Measurements from ENCODE around the gene DNM3. TPM values are rescaled to one million over a fixed set of nuclear protein-coding genes. Genes with fewer than 3 reads are reported as not detected.

DNM3 gene
- total and polyA plus RNA-seq, 4 donors = 2.6 to 16.2 (median 5.1) TPM; not detected in 1

DNA sequence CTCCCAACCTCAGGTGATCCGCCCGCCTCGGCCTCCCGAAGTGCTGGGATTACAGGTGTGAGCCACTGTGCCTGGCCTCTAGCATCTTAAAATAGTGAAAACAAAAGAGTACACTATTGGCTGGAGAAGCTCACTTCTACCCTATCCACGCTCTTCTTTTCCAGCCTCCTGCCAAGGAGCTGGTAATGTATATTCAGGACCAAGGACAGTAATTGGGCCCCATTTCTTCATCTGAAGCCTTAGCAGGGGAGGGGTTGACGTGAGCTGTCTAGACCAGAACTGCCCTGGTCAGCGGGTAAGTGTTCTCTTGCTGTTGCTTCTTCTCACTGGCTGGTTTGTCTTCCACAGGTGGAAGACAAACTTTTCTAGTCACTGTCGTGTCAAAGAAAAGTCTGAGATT is 70.2 kb downstream of the DNM3 start:
- no peak for ATAC-seq (ENCODE audit: low FRiP score)
- Histone ChIP-seq H3K4me1 (ENCODE audit: control insufficient read depth in 1 of 2, insufficient read depth in 2 of 2, low read length in 2 of 2) (peaks cover 3% of the 10 kb centered on the region in 2 donors), H3K4me3 (ENCODE audit: low read length in 2 of 2) (no peak overlapping the region), H3K27me3 (ENCODE audit: control insufficient read depth in 1 of 2, insufficient read depth in 2 of 2, low read length in 1 of 2) (no peaks in the 10 kb centered on the region), H3K36me3 (ENCODE audit: control insufficient read depth in 1 of 2, insufficient read depth in 2 of 2, low read length in 1 of 2) (no peaks in the 10 kb centered on the region), H3K27ac (ENCODE audit: low read depth in 1 of 2, low read length in 2 of 2) (no peak overlapping the region), H3K9me3 (ENCODE audit: control insufficient read depth, low read length) (no peaks in the 10 kb centered on the region)
- intact Hi-C loops (cut with DNase I) = no loop called here
- no peak for DNase-seq
- WGBS, 2 donors = 90 to 92% methylated on average over 8 of the region's 8 CpGs

DNA sequence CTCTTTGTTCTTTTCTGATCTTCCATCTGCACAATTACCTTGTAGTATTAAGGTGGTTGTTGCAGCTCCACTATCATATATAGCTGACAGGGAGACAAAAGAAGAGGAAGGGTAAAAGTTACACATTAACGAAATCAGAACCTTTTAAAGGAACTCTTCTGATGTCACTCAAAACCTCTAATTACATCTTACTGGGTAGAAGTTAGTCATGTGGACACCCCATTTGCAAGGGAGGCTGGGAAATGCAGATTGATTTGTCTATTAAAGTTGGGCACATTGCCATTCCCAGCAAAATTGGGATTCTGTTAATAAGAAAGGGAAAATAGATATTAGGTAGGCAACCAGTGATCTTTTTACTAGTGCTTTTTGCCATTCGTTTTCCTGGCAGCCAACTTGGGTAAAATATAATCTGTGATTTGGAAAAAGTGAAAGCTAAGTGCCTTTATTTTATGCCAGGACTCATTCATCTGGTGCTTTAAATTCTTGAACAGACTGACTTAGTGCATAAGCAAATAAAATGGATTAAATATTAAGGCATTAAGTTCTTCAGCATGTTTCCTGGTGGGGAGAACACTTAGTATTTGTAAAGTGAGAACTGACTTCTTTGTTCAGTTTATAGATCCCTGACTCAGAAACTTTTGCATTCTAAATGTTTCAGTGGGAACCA is 71.3 kb downstream of the DNM3 start:
- H3K36me3 ChIP-seq (ENCODE audit: control insufficient read depth in 1 of 2, insufficient read depth in 2 of 2, low read length in 1 of 2) = no peaks in the 10 kb centered on the region
- no peak overlapping the region for H3K27ac ChIP-seq (ENCODE audit: low read depth in 1 of 2, low read length in 2 of 2)
- H3K9me3 ChIP-seq (ENCODE audit: control insufficient read depth, low read length) = no peaks in the 10 kb centered on the region
- ATAC-seq (ENCODE audit: low FRiP score) (no peak), DNase-seq (no peak)
- intact Hi-C loops (cut with DNase I) = no loop called here
- 43% methylated on average over 2 of the region's 2 CpGs for WGBS, 2 donors
- no peaks in the 10 kb centered on the region for H3K27me3 ChIP-seq (ENCODE audit: control insufficient read depth in 1 of 2, insufficient read depth in 2 of 2, low read length in 1 of 2)
- H3K4me3 ChIP-seq (ENCODE audit: low read length in 2 of 2) = no peak overlapping the region
- H3K4me1 ChIP-seq (ENCODE audit: control insufficient read depth in 1 of 2, insufficient read depth in 2 of 2, low read length in 2 of 2) = peaks cover 3% of the 10 kb centered on the region in 2 donors

DNA sequence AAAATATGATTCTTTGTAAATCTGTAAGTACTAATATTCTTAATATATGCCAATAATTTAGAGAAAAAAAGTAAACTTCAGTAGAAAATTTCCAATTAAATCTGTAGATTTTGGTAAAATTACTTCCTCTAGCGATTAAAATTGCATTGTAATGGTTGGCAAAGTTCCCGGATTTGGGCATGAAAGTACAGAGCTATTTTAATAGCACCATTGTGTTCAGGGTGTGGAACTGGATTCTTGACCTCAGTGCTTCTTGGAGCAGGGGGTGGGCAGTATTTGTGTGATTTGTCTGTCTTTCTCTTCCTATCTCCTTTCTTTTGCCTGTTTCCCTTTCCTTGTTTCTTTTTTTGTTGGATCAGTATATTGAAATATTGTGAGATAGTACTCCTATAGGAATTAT is 72.1 kb downstream of the DNM3 start:
- Histone ChIP-seq H3K4me1 (ENCODE audit: control insufficient read depth in 1 of 2, insufficient read depth in 2 of 2, low read length in 2 of 2) (peaks cover 3% of the 10 kb centered on the region in 2 donors), H3K4me3 (ENCODE audit: low read length in 2 of 2) (no peak overlapping the region), H3K27ac (ENCODE audit: low read depth in 1 of 2, low read length in 2 of 2) (no peak overlapping the region), H3K36me3 (ENCODE audit: control insufficient read depth in 1 of 2, insufficient read depth in 2 of 2, low read length in 1 of 2) (no peaks in the 10 kb centered on the region), H3K9me3 (ENCODE audit: control insufficient read depth, low read length) (no peaks in the 10 kb centered on the region), H3K27me3 (ENCODE audit: control insufficient read depth in 1 of 2, insufficient read depth in 2 of 2, low read length in 1 of 2) (no peaks in the 10 kb centered on the region)
- DNase-seq (no peak), ATAC-seq (ENCODE audit: low FRiP score) (no peak)
- intact Hi-C loops (cut with DNase I) = no loop called here
- 0 to 1% methylated on average over 2 of the region's 2 CpGs for WGBS, 2 donors

DNA sequence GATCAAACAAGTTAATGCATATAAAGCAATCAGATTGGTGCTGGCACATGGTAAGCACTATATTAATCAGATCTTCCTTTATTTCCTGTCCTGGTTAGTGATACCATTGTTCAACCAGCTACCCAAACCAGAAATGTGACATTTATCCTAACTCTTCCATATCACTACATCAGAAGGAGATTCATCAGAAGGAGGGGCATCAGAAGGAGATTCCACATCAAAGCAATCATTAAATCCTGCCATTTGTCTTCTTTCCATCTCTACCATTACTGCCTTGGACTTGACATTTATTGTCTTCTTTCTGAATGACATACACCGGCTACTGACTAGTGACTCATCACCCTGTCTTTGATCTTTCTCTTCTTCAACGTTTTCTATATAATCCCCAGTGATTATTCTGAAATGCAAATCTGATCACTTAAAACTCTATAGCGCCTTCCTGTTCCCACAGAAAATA is 75.0 kb downstream of the DNM3 start:
- DNase-seq = no peak
- H3K4me1 ChIP-seq (ENCODE audit: control insufficient read depth in 1 of 2, insufficient read depth in 2 of 2, low read length in 2 of 2) = no peaks in the 10 kb centered on the region
- H3K27ac ChIP-seq (ENCODE audit: low read depth in 1 of 2, low read length in 2 of 2) = no peak overlapping the region
- no peaks in the 10 kb centered on the region for H3K36me3 ChIP-seq (ENCODE audit: control insufficient read depth in 1 of 2, insufficient read depth in 2 of 2, low read length in 1 of 2)
- no peaks in the 10 kb centered on the region for H3K9me3 ChIP-seq (ENCODE audit: control insufficient read depth, low read length)
- no peak for ATAC-seq (ENCODE audit: low FRiP score)
- intact Hi-C loops (cut with DNase I) = no loop called here
- no peak overlapping the region for H3K4me3 ChIP-seq (ENCODE audit: low read length in 2 of 2)
- 76 to 79% methylated on average over 3 of the region's 3 CpGs for WGBS, 2 donors
- H3K27me3 ChIP-seq (ENCODE audit: control insufficient read depth in 1 of 2, insufficient read depth in 2 of 2, low read length in 1 of 2) = no peaks in the 10 kb centered on the region

DNA sequence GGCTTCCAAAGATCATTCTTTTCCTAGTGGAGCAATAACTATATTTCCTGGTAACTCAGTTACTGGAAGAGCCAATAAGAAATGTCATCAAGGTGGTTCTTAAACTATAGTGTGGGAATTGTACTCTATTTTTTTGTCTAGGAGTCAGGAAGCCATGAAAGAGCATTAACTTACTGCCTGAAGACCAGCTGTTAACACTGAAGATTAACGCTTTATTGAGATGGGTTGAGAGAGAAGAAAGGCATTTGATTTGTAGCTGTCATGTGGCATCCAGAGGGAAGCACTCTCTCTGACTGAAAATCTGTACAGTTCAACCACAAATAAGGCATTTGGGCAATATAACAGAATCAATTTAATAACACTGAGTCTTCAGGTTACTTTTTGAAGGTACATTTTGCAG is 76.0 kb downstream of the DNM3 start:
- intact Hi-C loops (cut with DNase I) = no loop called here
- H3K27ac ChIP-seq (ENCODE audit: low read depth in 1 of 2, low read length in 2 of 2) = no peak overlapping the region
- 79 to 89% methylated on average over 1 of the region's 1 CpG for WGBS, 2 donors
- no peak for DNase-seq
- H3K4me1 ChIP-seq (ENCODE audit: control insufficient read depth in 1 of 2, insufficient read depth in 2 of 2, low read length in 2 of 2) = no peaks in the 10 kb centered on the region
- H3K36me3 ChIP-seq (ENCODE audit: control insufficient read depth in 1 of 2, insufficient read depth in 2 of 2, low read length in 1 of 2) = no peaks in the 10 kb centered on the region
- no peaks in the 10 kb centered on the region for H3K27me3 ChIP-seq (ENCODE audit: control insufficient read depth in 1 of 2, insufficient read depth in 2 of 2, low read length in 1 of 2)
- no peak for ATAC-seq (ENCODE audit: low FRiP score)
- no peaks in the 10 kb centered on the region for H3K9me3 ChIP-seq (ENCODE audit: control insufficient read depth, low read length)
- no peak overlapping the region for H3K4me3 ChIP-seq (ENCODE audit: low read length in 2 of 2)

DNA sequence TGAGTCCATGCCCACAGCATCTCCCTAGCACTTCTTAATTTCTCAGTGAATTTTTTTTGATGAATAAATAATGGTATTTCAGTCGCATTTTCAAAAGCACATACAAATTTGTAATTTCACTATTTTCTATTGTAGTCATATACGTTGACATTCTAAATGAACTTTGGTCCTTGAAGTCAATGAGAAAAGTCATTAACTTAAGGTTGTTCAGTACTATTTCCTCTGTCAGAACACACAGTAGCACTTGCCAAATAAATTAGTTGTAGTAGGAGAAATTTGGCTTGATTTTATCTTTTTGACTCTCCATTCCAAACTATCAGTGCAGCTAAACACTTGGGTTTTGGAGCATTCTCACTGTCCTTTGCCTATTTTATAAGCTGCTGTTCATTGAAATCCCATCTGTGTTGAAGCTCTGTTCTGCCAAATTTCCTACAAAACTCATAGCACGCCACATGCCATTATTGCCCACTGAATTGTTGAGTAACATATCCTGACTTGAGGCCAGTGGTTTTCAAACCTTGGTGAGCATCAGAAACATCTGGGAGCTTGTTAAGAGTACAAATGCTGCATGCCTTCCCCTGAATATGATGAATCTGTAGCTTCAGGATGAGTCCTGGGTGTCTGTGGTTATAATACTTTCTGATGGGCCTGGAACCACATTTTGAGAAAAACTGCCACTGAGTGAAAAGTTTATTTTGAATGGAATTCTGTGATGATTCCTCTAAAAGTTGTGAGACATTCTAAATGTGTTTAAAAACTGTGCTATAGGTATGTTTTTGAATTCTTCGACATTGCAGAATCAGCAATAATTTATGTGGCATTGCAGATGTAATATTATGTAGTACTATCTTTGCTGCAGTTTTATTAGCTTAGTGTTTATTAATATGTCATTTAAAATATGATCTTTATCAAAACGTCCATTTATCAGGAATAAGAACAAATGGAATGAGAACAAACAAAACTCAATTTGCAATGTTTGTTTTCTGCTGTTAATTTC is 78.9 kb downstream of the DNM3 start:
- no peak for ATAC-seq (ENCODE audit: low FRiP score)
- 86% methylated on average over 5 of the region's 5 CpGs for WGBS, 2 donors

DNA sequence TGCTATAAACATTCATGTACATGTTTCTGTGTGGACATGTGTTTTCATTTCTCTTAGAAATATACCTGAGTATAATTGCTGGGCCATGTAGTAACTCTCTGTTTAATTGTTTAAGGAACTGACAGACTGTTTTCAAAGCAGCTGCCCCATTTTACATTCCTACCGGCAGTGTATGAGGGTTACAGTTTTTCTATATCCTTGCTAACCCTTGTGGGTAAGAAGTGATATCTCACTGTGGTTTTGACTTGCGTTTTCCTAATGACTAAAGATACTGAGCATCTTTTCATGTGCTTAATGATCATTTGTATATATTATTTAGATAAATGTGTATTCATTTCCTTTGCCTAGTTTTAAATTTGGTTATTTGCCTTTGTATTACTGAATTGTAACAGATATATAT is 81.7 kb downstream of the DNM3 start:
- intact Hi-C loops (cut with DNase I) = no loop called here
- H3K4me1 ChIP-seq (ENCODE audit: control insufficient read depth in 1 of 2, insufficient read depth in 2 of 2, low read length in 2 of 2) = no peaks in the 10 kb centered on the region
- H3K27ac ChIP-seq (ENCODE audit: low read depth in 1 of 2, low read length in 2 of 2) = no peak overlapping the region
- no peak overlapping the region for H3K4me3 ChIP-seq (ENCODE audit: low read length in 2 of 2)
- no peaks in the 10 kb centered on the region for H3K9me3 ChIP-seq (ENCODE audit: control insufficient read depth, low read length)
- WGBS, 2 donors = 70 to 82% methylated on average over 2 of the region's 2 CpGs
- no peaks in the 10 kb centered on the region for H3K27me3 ChIP-seq (ENCODE audit: control insufficient read depth in 1 of 2, insufficient read depth in 2 of 2, low read length in 1 of 2)
- ATAC-seq (ENCODE audit: low FRiP score) (no peak), DNase-seq (no peak)
- no peaks in the 10 kb centered on the region for H3K36me3 ChIP-seq (ENCODE audit: control insufficient read depth in 1 of 2, insufficient read depth in 2 of 2, low read length in 1 of 2)

More for the DNA sequence above, 78.9 kb downstream of the DNM3 start:
- DNase-seq = no peak
- no peaks in the 10 kb centered on the region for H3K27me3 ChIP-seq (ENCODE audit: control insufficient read depth in 1 of 2, insufficient read depth in 2 of 2, low read length in 1 of 2)
- H3K9me3 ChIP-seq (ENCODE audit: control insufficient read depth, low read length) = no peaks in the 10 kb centered on the region
- no peaks in the 10 kb centered on the region for H3K36me3 ChIP-seq (ENCODE audit: control insufficient read depth in 1 of 2, insufficient read depth in 2 of 2, low read length in 1 of 2)
- intact Hi-C loops (cut with DNase I) = no loop called here
- no peak overlapping the region for H3K4me3 ChIP-seq (ENCODE audit: low read length in 2 of 2)
- H3K27ac ChIP-seq (ENCODE audit: low read depth in 1 of 2, low read length in 2 of 2) = no peak overlapping the region
- no peaks in the 10 kb centered on the region for H3K4me1 ChIP-seq (ENCODE audit: control insufficient read depth in 1 of 2, insufficient read depth in 2 of 2, low read length in 2 of 2)

DNA sequence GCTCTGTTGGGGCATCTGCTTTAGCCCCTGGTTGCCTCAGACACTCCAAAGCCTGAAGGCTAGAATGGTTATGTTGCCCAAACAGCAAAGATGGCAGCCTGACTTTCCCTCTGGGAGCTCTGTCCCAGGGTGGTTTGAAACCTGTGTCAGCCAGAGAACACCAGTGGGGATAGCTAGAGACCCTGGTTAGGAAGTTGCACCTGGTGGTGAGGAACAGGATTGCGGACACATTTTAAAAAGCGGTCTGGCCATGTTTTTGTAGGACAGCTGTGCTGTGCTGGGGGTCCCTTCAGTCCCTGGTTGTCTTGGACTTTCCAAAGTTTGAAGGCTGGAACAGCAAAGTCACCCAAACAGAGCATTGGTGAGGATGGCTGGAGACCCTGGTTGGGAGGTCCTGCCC is 87.8 kb downstream of the DNM3 start:
- Histone ChIP-seq H3K27me3 (ENCODE audit: control insufficient read depth in 1 of 2, insufficient read depth in 2 of 2, low read length in 1 of 2) (no peaks in the 10 kb centered on the region), H3K9me3 (ENCODE audit: control insufficient read depth, low read length) (no peaks in the 10 kb centered on the region), H3K36me3 (ENCODE audit: control insufficient read depth in 1 of 2, insufficient read depth in 2 of 2, low read length in 1 of 2) (no peaks in the 10 kb centered on the region), H3K4me1 (ENCODE audit: control insufficient read depth in 1 of 2, insufficient read depth in 2 of 2, low read length in 2 of 2) (no peaks in the 10 kb centered on the region), H3K4me3 (ENCODE audit: low read length in 2 of 2) (no peak overlapping the region), H3K27ac (ENCODE audit: low read depth in 1 of 2, low read length in 2 of 2) (no peak overlapping the region)
- intact Hi-C loops (cut with DNase I) = no loop called here
- DNase-seq = no peak
- ATAC-seq (ENCODE audit: low FRiP score) = no peak
- 93 to 97% methylated on average over 2 of the region's 2 CpGs for WGBS, 2 donors

DNA sequence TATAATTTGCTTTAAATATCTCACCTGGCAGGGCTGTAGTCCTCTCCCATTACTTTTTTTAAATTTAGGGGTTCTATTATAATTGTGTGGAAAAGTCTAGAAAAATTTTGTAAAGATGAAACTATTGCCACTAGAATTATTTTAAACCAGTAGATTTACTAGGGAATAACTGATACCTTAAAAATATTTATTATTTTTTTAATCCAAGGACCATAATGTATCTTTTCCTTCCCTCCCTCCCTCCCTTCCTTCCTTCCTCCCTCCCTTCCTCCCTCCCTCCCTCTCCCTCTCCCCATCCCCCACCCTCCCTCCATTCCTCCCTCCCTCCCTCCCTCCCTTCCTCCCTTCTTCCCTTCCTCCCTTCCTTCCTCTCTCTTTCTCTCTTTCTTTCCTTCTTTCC is 90.5 kb downstream of the DNM3 start:
- H3K27me3 ChIP-seq (ENCODE audit: control insufficient read depth in 1 of 2, insufficient read depth in 2 of 2, low read length in 1 of 2) = no peaks in the 10 kb centered on the region
- DNase-seq (no peak), ATAC-seq (ENCODE audit: low FRiP score) (no peak)
- no peak overlapping the region for H3K27ac ChIP-seq (ENCODE audit: low read depth in 1 of 2, low read length in 2 of 2)
- intact Hi-C loops (cut with DNase I) = no loop called here
- no peaks in the 10 kb centered on the region for H3K4me1 ChIP-seq (ENCODE audit: control insufficient read depth in 1 of 2, insufficient read depth in 2 of 2, low read length in 2 of 2)
- H3K9me3 ChIP-seq (ENCODE audit: control insufficient read depth, low read length) = no peaks in the 10 kb centered on the region
- H3K36me3 ChIP-seq (ENCODE audit: control insufficient read depth in 1 of 2, insufficient read depth in 2 of 2, low read length in 1 of 2) = no peaks in the 10 kb centered on the region
- H3K4me3 ChIP-seq (ENCODE audit: low read length in 2 of 2) = no peak overlapping the region
